ENCODE measurements around the gene EPHB1. TPM values are rescaled to one million over a fixed set of nuclear protein-coding genes. Genes with fewer than 3 reads are reported as not detected.

The EPHB1 gene
- total RNA-seq, 1 experiment from 2014 or later: not detected

- in situ Hi-C loops (cut with HindIII; ENCODE audit: low sequenced_read_pairs): no loop called here
- peak; percentile 71 for DNase-seq (ENCODE audit: low spot score)
Observed at GRCh38 chr3:134836921-134837320, 41.9 kb downstream of the EPHB1 start.

GRCh38 chr3:134838599-134838998 lies 43.5 kb downstream of the EPHB1 start:
- in situ Hi-C loops (cut with HindIII; ENCODE audit: low sequenced_read_pairs): no loop called here
- no peak for DNase-seq (ENCODE audit: low spot score)

DNA sequence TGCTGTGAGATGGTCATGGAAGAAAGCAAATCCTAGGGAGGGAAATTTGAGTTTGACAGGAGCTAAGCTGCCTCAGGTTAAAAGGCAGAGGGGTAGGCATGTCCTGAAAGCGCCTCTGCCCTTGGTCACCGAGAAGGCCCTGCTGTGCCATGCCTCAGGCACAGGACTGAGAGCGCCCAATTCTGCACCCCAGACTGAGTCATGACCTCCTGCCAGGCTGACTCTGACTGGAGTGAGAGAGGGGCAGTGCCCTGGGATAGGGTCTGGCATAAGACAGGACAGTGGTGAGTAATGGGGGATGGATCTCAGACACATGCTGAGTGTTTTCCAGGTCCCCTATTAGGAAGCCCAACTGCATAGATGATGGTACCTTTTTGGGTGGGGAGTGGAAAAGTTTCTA lies 44.4 kb downstream of the EPHB1 start:
- no peak for DNase-seq (ENCODE audit: low spot score)
- in situ Hi-C loops (cut with HindIII; ENCODE audit: low sequenced_read_pairs): no loop called here

- DNase-seq (ENCODE audit: low spot score): no peak
- in situ Hi-C loops (cut with HindIII; ENCODE audit: low sequenced_read_pairs): no loop called here
Observed at GRCh38 chr3:134839990-134840389, 44.9 kb downstream of the EPHB1 start.

DNA sequence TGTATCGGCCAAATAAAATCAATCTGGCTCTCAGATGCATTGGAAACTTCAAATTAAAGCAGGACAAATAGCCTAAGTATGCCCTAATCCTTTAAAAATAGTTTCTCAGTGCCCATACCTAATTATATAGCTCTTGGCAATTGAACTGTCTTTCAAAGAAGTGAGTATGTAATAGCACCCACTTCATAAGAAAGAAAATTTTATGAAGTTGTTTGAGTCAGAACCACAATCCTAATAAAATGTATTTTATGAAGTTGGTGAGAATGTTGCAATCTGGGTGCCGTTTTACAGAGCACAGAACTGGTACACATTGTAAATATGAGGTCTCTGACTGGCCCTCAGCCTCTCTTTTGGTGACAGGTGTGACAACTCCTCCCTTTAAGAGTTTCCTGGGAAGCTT lies 45.4 kb downstream of the EPHB1 start:
- in situ Hi-C loops (cut with HindIII; ENCODE audit: low sequenced_read_pairs): no loop called here
- no peak for DNase-seq (ENCODE audit: low spot score)

DNA sequence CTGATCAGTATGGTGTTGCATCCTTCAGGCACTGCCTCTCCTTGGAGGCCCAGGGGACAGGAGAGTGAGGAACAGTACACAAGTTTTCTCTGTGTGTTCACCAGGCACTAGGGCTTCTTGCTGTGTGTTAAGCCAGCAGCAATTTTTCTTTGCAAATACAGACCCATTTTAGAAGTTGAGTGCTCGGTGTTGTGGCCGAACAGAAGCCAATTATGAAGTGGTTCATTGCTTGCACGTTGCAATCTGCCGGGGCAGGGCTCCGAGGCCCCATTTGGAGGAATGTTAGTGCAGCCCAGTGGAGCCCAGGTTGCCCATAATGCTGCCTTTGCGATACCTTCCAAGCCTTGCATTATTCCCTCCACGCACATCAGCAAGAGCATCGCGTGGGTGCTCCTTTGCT lies 51.0 kb downstream of the EPHB1 start:
- DNase-seq (ENCODE audit: low spot score): peak; percentile 60
- in situ Hi-C loops (cut with HindIII; ENCODE audit: low sequenced_read_pairs): no loop called here

DNA sequence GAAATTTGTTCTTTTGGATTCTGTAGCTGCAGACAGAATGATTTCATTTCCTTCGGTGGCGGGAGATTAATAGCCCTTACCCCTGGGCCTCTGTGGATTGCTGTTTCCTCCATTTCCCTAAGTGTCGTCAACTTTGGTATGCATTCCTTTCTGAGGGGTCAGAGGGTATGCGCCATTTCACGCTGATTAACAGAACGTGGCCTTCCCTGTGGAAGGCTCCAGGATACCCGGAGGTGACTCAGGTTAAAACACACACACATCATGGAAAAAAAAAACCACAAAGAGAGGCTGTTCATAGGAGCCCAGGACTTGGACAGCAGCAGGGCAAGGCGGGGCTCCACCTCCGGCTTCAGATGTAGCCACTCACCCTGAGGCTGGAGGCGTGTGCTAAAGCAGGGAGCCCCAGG lies 51.9 kb downstream of the EPHB1 start:
- in situ Hi-C loops (cut with HindIII; ENCODE audit: low sequenced_read_pairs): no loop called here
- DNase-seq (ENCODE audit: low spot score): peak; percentile 66

DNA sequence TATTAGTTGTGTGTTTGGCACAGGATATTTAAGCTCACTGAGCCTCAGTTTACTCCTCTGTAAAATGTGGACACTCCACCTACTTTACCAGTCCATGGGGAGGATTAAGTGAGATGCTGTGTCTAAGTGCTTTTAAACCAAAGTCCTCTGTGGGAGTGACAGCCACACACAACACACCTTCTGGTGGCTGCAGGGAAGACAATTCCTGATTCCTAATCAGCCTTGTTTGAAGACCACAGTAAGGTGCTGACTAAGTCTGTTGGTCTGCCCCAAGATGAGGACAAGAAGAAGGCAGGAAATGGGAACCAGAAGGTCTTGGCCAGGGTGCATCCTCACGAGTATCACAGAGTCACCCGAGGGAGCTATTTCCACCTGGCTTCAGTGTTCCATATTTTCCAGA lies 52.3 kb downstream of the EPHB1 start:
- no peak for DNase-seq (ENCODE audit: low spot score)
- in situ Hi-C loops (cut with HindIII; ENCODE audit: low sequenced_read_pairs): no loop called here

DNA sequence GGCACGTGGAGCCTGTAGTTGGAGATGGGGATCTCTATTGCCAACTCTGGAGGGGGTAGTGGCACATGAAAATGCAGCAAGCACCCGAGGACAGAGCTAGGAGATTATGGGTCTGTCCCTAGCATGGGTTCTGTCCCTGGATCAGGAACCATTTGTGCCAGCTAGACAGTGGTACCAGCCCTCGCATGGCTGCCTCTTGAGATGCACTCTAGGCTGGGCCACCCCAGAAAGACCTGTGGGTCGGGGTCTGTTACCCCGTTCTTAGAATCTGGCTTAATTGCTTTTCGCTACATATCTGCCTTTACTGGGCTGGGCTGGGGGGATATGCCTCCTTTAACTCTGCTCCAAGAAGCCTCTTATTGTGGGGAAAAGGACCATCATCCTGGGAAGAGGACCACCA lies 54.5 kb downstream of the EPHB1 start:
- DNase-seq (ENCODE audit: low spot score): no peak
- in situ Hi-C loops (cut with HindIII; ENCODE audit: low sequenced_read_pairs): no loop called here

DNA sequence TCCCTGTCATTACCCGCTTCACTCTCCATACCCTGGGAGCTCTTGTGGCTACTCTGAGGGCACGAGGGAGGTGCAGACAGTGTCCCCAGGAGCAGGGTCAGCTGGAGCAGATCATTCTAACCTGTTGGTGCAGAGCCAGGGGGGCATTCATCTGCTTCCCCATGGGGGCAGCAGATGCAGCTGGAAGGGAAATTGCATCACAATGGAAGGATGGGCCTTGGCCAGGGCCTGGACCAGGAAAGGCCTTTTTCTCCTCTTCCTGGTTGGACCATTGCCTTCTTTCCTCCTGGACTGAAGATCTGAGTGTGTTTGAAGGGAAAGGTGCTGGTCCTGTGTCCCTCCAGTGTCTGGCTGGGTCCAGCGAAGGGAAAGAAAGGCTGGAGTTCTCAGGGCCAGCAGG lies 55.7 kb downstream of the EPHB1 start:
- DNase-seq (ENCODE audit: low spot score): peak; percentile 61
- in situ Hi-C loops (cut with HindIII; ENCODE audit: low sequenced_read_pairs): no loop called here

GRCh38 chr3:134852132-134852531 lies 57.1 kb downstream of the EPHB1 start:
- in situ Hi-C loops (cut with HindIII; ENCODE audit: low sequenced_read_pairs): no loop called here
- peak; percentile 85 for DNase-seq (ENCODE audit: low spot score)

- DNase-seq (ENCODE audit: low spot score): no peak
- in situ Hi-C loops (cut with HindIII; ENCODE audit: low sequenced_read_pairs): no loop called here
Observed at GRCh38 chr3:134852893-134853351, 57.9 kb downstream of the EPHB1 start.

GRCh38 chr3:134854254-134854653 lies 59.2 kb downstream of the EPHB1 start:
- in situ Hi-C loops (cut with HindIII; ENCODE audit: low sequenced_read_pairs): no loop called here
- peak; percentile 74 for DNase-seq (ENCODE audit: low spot score)

DNA sequence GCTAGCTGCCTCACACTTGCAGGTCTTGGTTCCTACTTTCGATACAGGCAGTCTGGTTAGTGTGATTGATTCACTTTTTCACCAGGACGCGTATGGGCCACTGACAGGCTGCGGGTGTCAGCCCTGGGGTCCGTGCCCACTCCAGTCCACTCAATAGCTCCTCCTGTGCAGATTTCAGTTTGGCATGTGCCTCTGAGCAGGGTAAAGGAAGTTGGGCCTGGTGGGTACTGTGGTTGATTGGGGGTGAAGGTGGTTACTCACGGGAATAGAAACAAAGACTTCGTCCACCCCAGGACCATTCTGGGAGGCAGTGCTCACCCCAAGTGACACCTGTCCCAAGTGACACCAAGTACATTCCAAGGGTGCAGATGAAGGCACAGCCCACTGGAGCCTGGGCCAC lies 62.3 kb downstream of the EPHB1 start:
- DNase-seq (ENCODE audit: low spot score): no peak
- in situ Hi-C loops (cut with HindIII; ENCODE audit: low sequenced_read_pairs): no loop called here

DNA sequence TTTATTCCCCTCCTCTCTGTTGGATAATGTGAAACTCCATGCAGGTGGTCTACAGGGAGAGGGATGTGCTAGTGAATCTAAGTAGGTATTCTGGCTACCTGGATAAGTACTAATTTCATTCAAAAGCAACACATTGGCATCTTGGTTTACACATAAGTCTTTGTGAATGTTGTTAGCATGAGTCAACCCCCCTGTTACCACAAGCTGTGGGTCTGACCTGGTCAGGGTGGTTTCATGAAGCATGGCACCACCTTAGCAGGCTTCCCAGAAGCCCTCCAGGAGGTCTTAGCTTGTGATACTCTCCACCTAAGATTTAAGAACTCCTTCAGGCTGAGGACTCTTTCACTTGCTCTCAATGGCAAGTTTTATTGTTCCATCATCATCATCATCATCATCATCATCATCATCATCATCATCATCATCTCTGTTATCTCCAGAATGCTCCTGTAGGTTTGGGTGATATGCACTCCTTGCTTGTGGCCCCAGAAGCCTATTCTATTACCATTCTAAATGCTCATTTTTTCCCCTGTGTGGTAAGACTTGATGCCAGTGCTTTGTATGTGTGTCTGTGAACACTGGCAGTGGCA lies 62.8 kb downstream of the EPHB1 start:
- in situ Hi-C loops (cut with HindIII; ENCODE audit: low sequenced_read_pairs): no loop called here
- DNase-seq (ENCODE audit: low spot score): no peak

- DNase-seq (ENCODE audit: low spot score): peak; percentile 55
- in situ Hi-C loops (cut with HindIII; ENCODE audit: low sequenced_read_pairs): no loop called here
Observed at GRCh38 chr3:134858441-134859035, 63.5 kb downstream of the EPHB1 start.

DNA sequence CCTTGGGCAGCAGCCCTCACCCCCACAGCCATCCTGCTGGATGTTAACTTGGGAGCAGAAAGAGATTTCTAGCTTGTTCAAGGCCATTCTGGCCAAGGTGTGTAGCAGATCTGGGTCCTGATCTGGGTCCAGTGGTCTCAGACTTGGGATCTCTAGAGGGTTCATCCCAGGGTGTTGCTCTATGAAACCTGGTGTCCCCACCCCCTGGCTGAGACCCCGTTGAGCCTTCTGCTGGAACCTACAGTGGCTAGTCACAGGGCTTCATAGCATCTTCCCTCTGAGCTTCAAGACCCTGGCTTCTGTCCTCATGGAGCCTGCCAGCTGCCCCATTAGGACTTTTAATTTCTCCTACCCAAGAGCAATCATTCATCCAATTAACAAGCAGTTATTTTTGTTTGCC lies 64.3 kb downstream of the EPHB1 start:
- DNase-seq (ENCODE audit: low spot score): no peak
- in situ Hi-C loops (cut with HindIII; ENCODE audit: low sequenced_read_pairs): no loop called here

DNA sequence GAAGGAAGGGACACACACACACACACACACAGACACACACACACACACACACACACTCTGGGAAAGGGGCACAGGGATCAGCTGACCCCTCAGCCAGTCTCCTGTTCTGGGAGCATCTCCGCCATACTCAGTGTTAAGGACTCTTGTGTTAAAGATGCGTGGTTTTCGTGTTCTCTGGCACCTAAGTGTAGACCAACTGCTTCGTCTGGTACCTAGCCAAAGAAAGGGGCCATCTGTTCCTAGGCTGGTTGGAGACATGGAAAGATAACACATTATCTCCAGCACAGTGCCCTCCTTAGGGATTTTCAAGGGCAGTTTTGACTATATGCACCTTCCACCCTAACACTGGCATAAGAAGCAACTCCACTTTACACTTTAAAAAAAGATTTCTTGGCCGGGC lies 65.1 kb downstream of the EPHB1 start:
- peak; percentile 95 for DNase-seq (ENCODE audit: low spot score)
- in situ Hi-C loops (cut with HindIII; ENCODE audit: low sequenced_read_pairs): no loop called here

DNA sequence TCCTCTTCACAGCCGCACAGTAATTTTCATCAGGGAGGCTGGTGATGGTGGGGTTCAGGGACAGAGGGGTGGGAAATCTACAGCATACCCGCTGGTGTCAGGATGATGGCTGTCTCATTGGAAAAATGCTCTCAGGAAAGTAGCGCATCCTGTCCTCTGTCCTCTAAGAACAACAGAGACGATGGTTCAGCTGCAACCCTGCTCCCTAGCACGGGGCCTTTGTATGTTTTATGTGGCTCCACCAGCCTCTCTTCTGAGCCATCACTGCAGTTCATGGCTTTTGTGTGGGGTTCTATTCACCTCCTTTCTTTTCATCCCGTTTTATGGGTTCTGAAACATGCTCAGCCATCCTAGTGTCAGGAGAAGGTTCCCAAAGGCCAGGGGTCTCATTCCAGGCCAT lies 68.9 kb downstream of the EPHB1 start:
- DNase-seq (ENCODE audit: low spot score): no peak
- in situ Hi-C loops (cut with HindIII; ENCODE audit: low sequenced_read_pairs): no loop called here

DNA sequence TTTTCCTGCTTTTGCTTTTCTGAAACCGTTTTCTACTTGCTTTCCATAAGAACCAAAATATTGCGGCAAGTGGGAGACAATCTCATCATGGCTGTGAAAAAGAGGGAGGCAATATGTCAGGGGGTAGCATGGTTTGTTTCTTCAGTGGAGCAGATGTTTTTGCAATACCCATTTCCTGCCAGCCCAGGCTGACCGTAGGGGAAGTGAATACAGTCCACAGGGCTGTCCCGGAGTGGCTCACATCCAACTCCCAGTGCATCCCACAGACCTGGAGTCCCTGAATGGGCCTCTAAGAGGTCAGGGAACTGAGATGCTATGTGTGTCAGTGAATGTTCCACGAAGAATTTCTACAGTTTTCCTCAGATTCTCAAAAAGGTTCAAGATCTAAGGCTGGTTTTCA lies 69.6 kb downstream of the EPHB1 start:
- DNase-seq (ENCODE audit: low spot score): peak; percentile 68
- in situ Hi-C loops (cut with HindIII; ENCODE audit: low sequenced_read_pairs): no loop called here

DNA sequence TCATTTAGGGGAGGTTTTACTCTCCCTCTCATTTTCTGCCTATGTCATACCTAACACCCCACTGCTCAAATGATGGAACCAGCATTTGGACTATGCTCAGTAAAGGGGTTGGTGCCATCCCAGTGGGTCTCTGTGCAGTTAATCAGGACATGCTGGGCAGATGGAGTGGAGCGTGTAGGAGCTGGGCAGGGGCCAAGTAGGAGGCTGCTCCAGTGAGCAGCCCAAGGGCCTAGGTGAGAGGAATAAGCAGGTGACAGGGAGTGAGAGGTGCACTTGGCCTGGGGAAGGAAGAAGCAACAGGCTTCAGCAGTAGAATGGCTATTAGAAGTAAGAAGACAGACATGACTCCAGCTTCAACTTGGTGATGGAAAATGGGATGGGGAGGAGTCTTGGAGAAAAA lies 72.2 kb downstream of the EPHB1 start:
- in situ Hi-C loops (cut with HindIII; ENCODE audit: low sequenced_read_pairs): no loop called here
- peak; percentile 70 for DNase-seq (ENCODE audit: low spot score)

Data from G401 (cell line).